WTC11 (cell line): Measurements from ENCODE around the gene C22orf23. TPM values are rescaled to one million over a fixed set of nuclear protein-coding genes. Genes with fewer than 3 reads are reported as not detected.

Experiments used
- ATAC-seq: fragments of 200-7000 bp; cut with Tn5 transposase; 2 replicates; pipeline ENCODE4 v1.10.0; 2021; ENCODE audit warnings: mild to moderate bottlenecking, moderate library complexity
- CTCF ChIA-PET: fragments of 300-600 bp; sonication (Branson Sonifier 250); formaldehyde crosslinking; loops from one replicate; lab custom pipeline; 2021; ENCODE audit warnings: antibody characterized with exemption; lab: Charles Lee
- POLR2A ChIA-PET: fragments of 350-600 bp; sonication (Branson Sonifier 250); formaldehyde crosslinking; loops from one replicate; lab custom pipeline; 2021; ENCODE audit warnings: antibody characterized with exemption; lab: Charles Lee
- DNase-seq: peaks from one replicate; pipeline ENCODE4 v3.0.0; 2021; ENCODE audit warnings: low spot score
- H3K27ac Mint-ChIP-seq: 2 replicates; pipeline ENCODE4 v1.8.0; 2021; ENCODE audit warnings: mixed read lengths
- H3K27me3 Mint-ChIP-seq: 2 replicates; pipeline ENCODE4 v1.8.0; 2021; ENCODE audit warnings: low read depth, mild to moderate bottlenecking, moderate library complexity, mixed read lengths
- H3K36me3 Mint-ChIP-seq: 2 replicates; pipeline ENCODE4 v1.8.0; 2021; ENCODE audit warnings: mixed read lengths
- H3K4me1 Mint-ChIP-seq: 2 replicates; pipeline ENCODE4 v1.8.0; 2022; ENCODE audit warnings: mixed read lengths
- H3K4me3 Mint-ChIP-seq: 2 replicates; pipeline ENCODE4 v1.8.0; 2021; ENCODE audit warnings: mild to moderate bottlenecking, moderate library complexity, mixed read lengths
- H3K9me3 Mint-ChIP-seq: 2 replicates; pipeline ENCODE4 v1.8.0; 2021; ENCODE audit warnings: mixed read lengths
- ATF1 ChIP-seq: sonication (generic); formaldehyde crosslinking; IDR thresholded peaks from 2 replicates; pipeline ENCODE4 v1.8.1; 2023; ENCODE audit warnings: mild to moderate bottlenecking, moderate library complexity, missing genetic modification reagents
- ETV6 ChIP-seq: sonication (generic); formaldehyde crosslinking; IDR thresholded peaks from 2 replicates; pipeline ENCODE4 v1.8.1; 2022; ENCODE audit warnings: mild to moderate bottlenecking, missing genetic modification reagents
- FOXJ3 ChIP-seq: sonication (generic); formaldehyde crosslinking; IDR thresholded peaks from 2 replicates; pipeline ENCODE4 v1.9.0; 2021; ENCODE audit warnings: missing genetic modification reagents, mild to moderate bottlenecking, borderline replicate concordance
- FOXK1 ChIP-seq: sonication (generic); formaldehyde crosslinking; IDR thresholded peaks from 2 replicates; pipeline ENCODE4 v1.8.0; 2022; ENCODE audit warnings: mild to moderate bottlenecking, moderate library complexity, missing genetic modification reagents
- FOXP1 ChIP-seq: sonication (generic); formaldehyde crosslinking; IDR thresholded peaks from 2 replicates; pipeline ENCODE4 v1.8.0; 2022; ENCODE audit warnings: missing genetic modification reagents, mild to moderate bottlenecking, moderate library complexity, borderline replicate concordance
- HMGXB4 ChIP-seq: sonication (generic); formaldehyde crosslinking; IDR thresholded peaks from 2 replicates; pipeline ENCODE4 v1.8.1; 2023; ENCODE audit warnings: mild to moderate bottlenecking, moderate library complexity, missing genetic modification reagents
- IRF2 ChIP-seq: sonication (generic); formaldehyde crosslinking; IDR thresholded peaks from 2 replicates; pipeline ENCODE4 v1.8.0; 2022; ENCODE audit warnings: low read depth, missing genetic modification reagents, borderline replicate concordance
- JAZF1 ChIP-seq: fragments of 250-450 bp; sonication (Bioruptor Pico); IDR thresholded peaks from 2 replicates; pipeline ENCODE4 v1.9.0; 2021; ENCODE audit warnings: moderate library complexity, mild to moderate bottlenecking, inconsistent platforms
- MAX ChIP-seq: sonication (generic); formaldehyde crosslinking; IDR thresholded peaks from 2 replicates; pipeline ENCODE4 v1.8.0; 2022; ENCODE audit warnings: mild to moderate bottlenecking, missing genetic modification reagents
- MLX ChIP-seq: sonication (generic); formaldehyde crosslinking; IDR thresholded peaks from 2 replicates; pipeline ENCODE4 v1.8.1; 2023; ENCODE audit warnings: mild to moderate bottlenecking, missing genetic modification reagents, moderate library complexity
- NFE2L1 ChIP-seq: sonication (generic); formaldehyde crosslinking; IDR thresholded peaks from 2 replicates; pipeline ENCODE4 v1.8.1; 2023; ENCODE audit warnings: missing genetic modification reagents
- RORB ChIP-seq: fragments of 250-450 bp; sonication (Bioruptor Pico); IDR thresholded peaks from 2 replicates; pipeline ENCODE4 v1.9.0; 2021; ENCODE audit warnings: mild to moderate bottlenecking
- SP1 ChIP-seq: sonication (generic); formaldehyde crosslinking; conservative IDR thresholded peaks from 2 replicates; pipeline ENCODE4 v1.8.1; 2022; ENCODE audit warnings: missing genetic modification reagents
- TEAD4 ChIP-seq: sonication (generic); formaldehyde crosslinking; IDR thresholded peaks from 2 replicates; pipeline ENCODE4 v1.8.0; 2022; ENCODE audit warnings: mild to moderate bottlenecking, missing genetic modification reagents
- ZNF317 ChIP-seq: sonication (generic); formaldehyde crosslinking; IDR thresholded peaks from 2 replicates; pipeline ENCODE4 v1.8.1; 2023; ENCODE audit warnings: low read depth, mild to moderate bottlenecking, moderate library complexity, missing genetic modification reagents, borderline replicate concordance
- total RNA-seq: library from RNA; stranded (reverse); gene quantifications from 3 replicates; pipeline ENCODE4 v1.2.3, GENCODE V29; 2021
- TF ChIP-seq, protein P1 (sequence below): fragments of 200-600 bp; IDR thresholded peaks from 2 replicates; pipeline ENCODE4 v1.8.0; 2022; ENCODE audit warnings: antibody characterized with exemption
- TF ChIP-seq, protein P2 (sequence below): fragments of 250-450 bp; sonication (Bioruptor Pico); conservative IDR thresholded peaks from 2 replicates; pipeline ENCODE4 v1.9.0; 2021; ENCODE audit warnings: mild to moderate bottlenecking
- TF ChIP-seq, protein P3 (sequence below): sonication (generic); formaldehyde crosslinking; conservative IDR thresholded peaks from 2 replicates; pipeline ENCODE4 v1.8.1; 2023; ENCODE audit warnings: mild to moderate bottlenecking, low read depth, missing genetic modification reagents, moderate library complexity

The C22orf23 gene
- total RNA-seq, 1 experiment from 2014 or later, result 0.72 TPM

GRCh38 chr22:37933711-37934376 is 19.6 kb downstream of the C22orf23 start:
- Mint-ChIP-seq H3K4me1 (peaks cover 3% of the 10 kb centered on the region), H3K9me3 (no peaks in the 10 kb centered on the region), H3K27ac (peak overlapping the region; percentile 72), H3K36me3 (peaks cover 19% of the 10 kb centered on the region), H3K4me3 (no peak overlapping the region), H3K27me3 (no peaks in the 10 kb centered on the region; the same call in 1 of the 2 replicates)
- CTCF ChIA-PET, result interaction anchor here (0.6 to 2.5 kb wide), 33 partner anchors 9 to 1111 kb away, joined by 3 to 47 read pairs (median 5); partner anchors contain the start of genes ANKRD54, C22orf23, GALR3 and GCAT
- TF ChIP-seq FOXP1 (CRISPR knock-in tag), result peak; percentile 52; the same call in 1 of the 2 replicates
- peak; percentile 42; the same call in 1 of the 2 replicates for TF ChIP-seq FOXK1 (CRISPR knock-in tag)
- TF ChIP-seq SP1 (CRISPR knock-in tag), result peak; percentile 99
- peak; percentile 65; the same call in 1 of the 2 replicates for TF ChIP-seq MAX (CRISPR knock-in tag)
- no peak for TF ChIP-seq ZNF317 (CRISPR knock-in tag)
- TF ChIP-seq RORB (CRISPR knock-in tag), result no peak
- TF ChIP-seq, protein P1, sequence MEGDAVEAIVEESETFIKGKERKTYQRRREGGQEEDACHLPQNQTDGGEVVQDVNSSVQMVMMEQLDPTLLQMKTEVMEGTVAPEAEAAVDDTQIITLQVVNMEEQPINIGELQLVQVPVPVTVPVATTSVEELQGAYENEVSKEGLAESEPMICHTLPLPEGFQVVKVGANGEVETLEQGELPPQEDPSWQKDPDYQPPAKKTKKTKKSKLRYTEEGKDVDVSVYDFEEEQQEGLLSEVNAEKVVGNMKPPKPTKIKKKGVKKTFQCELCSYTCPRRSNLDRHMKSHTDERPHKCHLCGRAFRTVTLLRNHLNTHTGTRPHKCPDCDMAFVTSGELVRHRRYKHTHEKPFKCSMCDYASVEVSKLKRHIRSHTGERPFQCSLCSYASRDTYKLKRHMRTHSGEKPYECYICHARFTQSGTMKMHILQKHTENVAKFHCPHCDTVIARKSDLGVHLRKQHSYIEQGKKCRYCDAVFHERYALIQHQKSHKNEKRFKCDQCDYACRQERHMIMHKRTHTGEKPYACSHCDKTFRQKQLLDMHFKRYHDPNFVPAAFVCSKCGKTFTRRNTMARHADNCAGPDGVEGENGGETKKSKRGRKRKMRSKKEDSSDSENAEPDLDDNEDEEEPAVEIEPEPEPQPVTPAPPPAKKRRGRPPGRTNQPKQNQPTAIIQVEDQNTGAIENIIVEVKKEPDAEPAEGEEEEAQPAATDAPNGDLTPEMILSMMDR, result peak; percentile 77
- TF ChIP-seq, all 79 proteins: peak for 5
- ATAC-seq (peak; percentile 97), DNase-seq (peak; percentile 97)
- POLR2A ChIA-PET, result interaction anchor here (1.5 kb wide), 1 partner anchor 20 kb away, joined by 4 read pairs; the partner anchor contains the start of genes C22orf23 and POLR2F

DNA sequence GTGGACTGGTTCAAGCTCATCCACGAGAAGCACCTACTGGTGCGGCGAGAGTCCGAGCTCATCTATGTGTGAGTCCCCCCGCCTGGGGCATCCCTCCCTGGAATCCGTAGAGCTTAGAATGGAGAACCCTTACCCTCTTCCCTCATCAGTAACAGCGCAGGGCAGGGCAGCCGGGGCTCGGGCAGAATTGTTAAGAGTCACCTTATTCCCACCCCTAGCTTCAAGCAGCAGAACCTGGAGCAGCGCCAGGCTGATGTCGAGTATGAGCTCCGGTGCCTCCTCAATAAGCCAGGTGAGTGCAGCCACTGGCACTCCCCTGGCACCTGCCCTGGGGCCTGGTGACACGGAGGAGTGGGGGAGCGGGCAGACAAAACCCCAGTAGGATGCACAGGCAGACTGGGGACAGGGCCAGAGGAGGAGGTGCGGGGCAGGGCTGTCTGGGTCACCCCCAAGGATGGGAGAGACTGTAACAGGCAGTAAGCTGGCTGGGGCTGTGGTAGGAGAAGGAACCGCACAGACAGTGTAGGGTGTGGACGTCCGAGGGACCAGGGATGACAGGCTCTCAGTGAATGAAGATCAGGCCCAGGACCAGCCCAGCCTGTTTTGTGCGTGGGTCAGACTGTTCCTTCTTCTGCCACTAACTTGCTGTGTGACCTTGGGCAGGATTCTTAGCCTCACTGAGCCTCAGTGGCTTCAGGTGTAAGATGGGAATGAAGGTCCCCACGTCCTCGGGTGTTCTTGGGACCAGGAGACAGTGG is 20.4 kb downstream of the C22orf23 start:
- no peak for DNase-seq
- peaks cover 3% of the 10 kb centered on the region for H3K4me1 Mint-ChIP-seq
- POLR2A ChIA-PET, result interaction anchor here (1.5 kb wide), 1 partner anchor 21 kb away, joined by 4 read pairs; the partner anchor contains the start of genes C22orf23 and POLR2F
- no peaks in the 10 kb centered on the region for H3K9me3 Mint-ChIP-seq
- no peaks in the 10 kb centered on the region; the same call in 1 of the 2 replicates for H3K27me3 Mint-ChIP-seq
- no peak overlapping the region for H3K4me3 Mint-ChIP-seq
- CTCF ChIA-PET, result interaction anchor here (0.8 to 2.5 kb wide), 5 partner anchors 27 to 115 kb away, joined by 3 to 47 read pairs (median 17); partner anchors contain the start of gene MICALL1
- ATAC-seq, result no peak
- H3K36me3 Mint-ChIP-seq, result peaks cover 25% of the 10 kb centered on the region
- H3K27ac Mint-ChIP-seq, result no peak overlapping the region; the same call in 1 of the 2 replicates
- no peak for TF ChIP-seq FOXK1 (CRISPR knock-in tag)
- no peak for TF ChIP-seq NFE2L1
- TF ChIP-seq ETV6 (CRISPR knock-in tag), result no peak
- TF ChIP-seq IRF2 (CRISPR knock-in tag), result no peak
- TF ChIP-seq, protein P2, sequence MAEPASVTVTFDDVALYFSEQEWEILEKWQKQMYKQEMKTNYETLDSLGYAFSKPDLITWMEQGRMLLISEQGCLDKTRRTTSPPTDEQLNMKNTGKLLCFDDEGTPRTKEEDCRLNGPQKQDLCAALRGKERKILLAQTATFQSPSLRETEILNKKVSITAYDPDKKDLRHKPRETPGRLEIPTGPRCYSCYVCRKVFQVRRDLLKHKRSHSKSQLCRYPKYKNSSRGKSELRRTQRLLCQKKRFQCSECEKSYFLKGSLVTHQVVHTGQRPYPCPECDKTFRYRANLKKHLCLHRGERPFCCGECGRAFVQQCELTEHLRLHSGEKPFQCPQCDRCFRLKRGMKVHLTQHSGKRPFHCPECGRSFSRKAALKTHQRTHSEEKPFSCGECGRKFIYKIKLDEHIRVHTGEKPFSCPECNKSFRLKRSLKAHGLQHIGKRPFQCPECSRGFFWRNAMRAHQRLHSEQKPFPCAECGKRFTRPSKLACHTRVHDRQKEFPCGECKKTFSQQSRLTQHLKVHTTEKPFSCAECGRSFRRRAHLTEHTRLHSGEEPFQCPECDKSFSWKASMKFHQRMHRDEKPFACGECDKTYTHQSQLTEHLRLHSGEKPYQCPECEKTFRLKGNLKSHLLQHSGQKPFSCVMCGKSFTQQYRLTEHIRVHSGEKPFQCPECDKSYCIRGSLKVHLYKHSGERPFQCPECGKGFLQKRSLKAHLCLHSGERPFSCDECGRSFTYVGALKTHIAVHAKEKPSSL (CRISPR knock-in tag), result no peak
- TF ChIP-seq FOXJ3, result no peak
- TF ChIP-seq MLX (CRISPR knock-in tag), result no peak
- TF ChIP-seq TEAD4, result no peak
- TF ChIP-seq JAZF1 (CRISPR knock-in tag), result no peak
- TF ChIP-seq ATF1, result no peak
- TF ChIP-seq, protein P3, sequence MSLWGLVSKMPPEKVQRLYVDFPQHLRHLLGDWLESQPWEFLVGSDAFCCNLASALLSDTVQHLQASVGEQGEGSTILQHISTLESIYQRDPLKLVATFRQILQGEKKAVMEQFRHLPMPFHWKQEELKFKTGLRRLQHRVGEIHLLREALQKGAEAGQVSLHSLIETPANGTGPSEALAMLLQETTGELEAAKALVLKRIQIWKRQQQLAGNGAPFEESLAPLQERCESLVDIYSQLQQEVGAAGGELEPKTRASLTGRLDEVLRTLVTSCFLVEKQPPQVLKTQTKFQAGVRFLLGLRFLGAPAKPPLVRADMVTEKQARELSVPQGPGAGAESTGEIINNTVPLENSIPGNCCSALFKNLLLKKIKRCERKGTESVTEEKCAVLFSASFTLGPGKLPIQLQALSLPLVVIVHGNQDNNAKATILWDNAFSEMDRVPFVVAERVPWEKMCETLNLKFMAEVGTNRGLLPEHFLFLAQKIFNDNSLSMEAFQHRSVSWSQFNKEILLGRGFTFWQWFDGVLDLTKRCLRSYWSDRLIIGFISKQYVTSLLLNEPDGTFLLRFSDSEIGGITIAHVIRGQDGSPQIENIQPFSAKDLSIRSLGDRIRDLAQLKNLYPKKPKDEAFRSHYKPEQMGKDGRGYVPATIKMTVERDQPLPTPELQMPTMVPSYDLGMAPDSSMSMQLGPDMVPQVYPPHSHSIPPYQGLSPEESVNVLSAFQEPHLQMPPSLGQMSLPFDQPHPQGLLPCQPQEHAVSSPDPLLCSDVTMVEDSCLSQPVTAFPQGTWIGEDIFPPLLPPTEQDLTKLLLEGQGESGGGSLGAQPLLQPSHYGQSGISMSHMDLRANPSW (CRISPR knock-in tag), result no peak
- TF ChIP-seq HMGXB4 (CRISPR knock-in tag), result no peak
